Activated T-cell treated with anti-CD3 and anti-CD28 coated beads, Interleukin-2, amount 50 U/mL, for 72 hours (primary cell): ENCODE data around the gene ANTXR2. TPM values are rescaled to one million over a fixed set of nuclear protein-coding genes. Genes with fewer than 3 reads are reported as not detected.

Experiments used
- ATAC-seq, 2 donors: fragments of 150-1000 bp; cut with Tn5 transposase; replicated peaks in 1 of 2; 2 replicates each; pipeline ENCODE4 v1.10.0; 2021; ENCODE audit warnings: moderate library complexity in 2 of 2, mild to moderate bottlenecking in 1 of 2
- DNase-seq, 2 donors: peaks; one replicate each; pipeline ENCODE4 v3.0.0; 2021 to 2022; ENCODE audit warnings: mixed read lengths in 1 of 2
- H3K27ac Mint-ChIP-seq: one replicate; pipeline ENCODE4 v1.8.0; 2022; ENCODE audit warnings: mild to moderate bottlenecking, moderate library complexity, mixed read lengths
- H3K27me3 Mint-ChIP-seq: one replicate; pipeline ENCODE4 v1.8.0; 2022; ENCODE audit warnings: low read depth, mixed read lengths
- H3K36me3 Mint-ChIP-seq, 2 donors: one replicate each; pipeline ENCODE4 v1.8.0; 2022; ENCODE audit warnings: mixed read lengths in 2 of 2, mild to moderate bottlenecking in 1 of 2; ENCODE audit not compliant: insufficient read depth in 2 of 2
- H3K4me1 Mint-ChIP-seq: one replicate; pipeline ENCODE4 v1.8.0; 2022; ENCODE audit warnings: low read depth, mixed read lengths
- H3K4me3 Mint-ChIP-seq, 2 donors: one replicate each; pipeline ENCODE4 v1.8.0; 2022; ENCODE audit warnings: mild to moderate bottlenecking in 2 of 2, mixed read lengths in 2 of 2, moderate library complexity in 2 of 2
- H3K9me3 Mint-ChIP-seq, 2 donors: one replicate each; pipeline ENCODE4 v1.8.0; 2022; ENCODE audit warnings: mixed read lengths in 2 of 2
- total RNA-seq, 2 donors: library from RNA; stranded (reverse); gene quantifications; one replicate each; pipeline ENCODE4 v1.2.3, GENCODE V29; 2022

Gene ANTXR2
- total RNA-seq, 2 donors from 2014 or later, result 6.7 to 12.4 TPM

GRCh38 chr4:80101071-80101791 is 28.2 kb upstream of the ANTXR2 start:
- peaks cover 0 to 2% of the 10 kb centered on the region in 2 donors for H3K36me3 Mint-ChIP-seq
- ATAC-seq, result peak in 1 of 2 donors; percentile 32
- H3K4me3 Mint-ChIP-seq, result no peak overlapping the region

GRCh38 chr4:80099671-80100070 is 26.6 kb upstream of the ANTXR2 start:
- H3K4me3 Mint-ChIP-seq, result no peak overlapping the region
- DNase-seq (no peak), ATAC-seq (no peak)
- no peaks in the 10 kb centered on the region for H3K9me3 Mint-ChIP-seq
- H3K27me3 Mint-ChIP-seq, result peaks cover 26% of the 10 kb centered on the region
- peaks cover 12% of the 10 kb centered on the region for H3K4me1 Mint-ChIP-seq
- H3K36me3 Mint-ChIP-seq, result no peaks in the 10 kb centered on the region
- H3K27ac Mint-ChIP-seq, result no peak overlapping the region

More at GRCh38 chr4:80101071-80101791, 28.2 kb upstream of the ANTXR2 start:
- no peaks in the 10 kb centered on the region for H3K9me3 Mint-ChIP-seq
- no peak for DNase-seq
- no peak overlapping the region for H3K27ac Mint-ChIP-seq
- H3K4me1 Mint-ChIP-seq, result peaks cover 12% of the 10 kb centered on the region
- peaks cover 16% of the 10 kb centered on the region for H3K27me3 Mint-ChIP-seq

GRCh38 chr4:80098635-80099034 is 25.6 kb upstream of the ANTXR2 start:
- H3K4me3 Mint-ChIP-seq, result no peak overlapping the region
- H3K27ac Mint-ChIP-seq, result no peak overlapping the region
- no peak for DNase-seq
- H3K36me3 Mint-ChIP-seq, result no peaks in the 10 kb centered on the region
- H3K4me1 Mint-ChIP-seq, result peaks cover 12% of the 10 kb centered on the region
- no peak for ATAC-seq
- H3K27me3 Mint-ChIP-seq, result peaks cover 26% of the 10 kb centered on the region
- no peaks in the 10 kb centered on the region for H3K9me3 Mint-ChIP-seq

GRCh38 chr4:80097400-80098177 is 24.6 kb upstream of the ANTXR2 start:
- H3K27me3 Mint-ChIP-seq, result peaks cover 26% of the 10 kb centered on the region
- H3K27ac Mint-ChIP-seq, result no peak overlapping the region
- ATAC-seq (no peak), DNase-seq (no peak)
- no peak overlapping the region for H3K4me3 Mint-ChIP-seq
- H3K9me3 Mint-ChIP-seq, result no peaks in the 10 kb centered on the region
- no peaks in the 10 kb centered on the region for H3K36me3 Mint-ChIP-seq
- H3K4me1 Mint-ChIP-seq, result peaks cover 15% of the 10 kb centered on the region

GRCh38 chr4:80096175-80096850 is 23.3 kb upstream of the ANTXR2 start:
- no peaks in the 10 kb centered on the region for H3K9me3 Mint-ChIP-seq
- peaks cover 26% of the 10 kb centered on the region for H3K27me3 Mint-ChIP-seq

GRCh38 chr4:80094191-80094590 is 21.2 kb upstream of the ANTXR2 start:
- no peak overlapping the region for H3K27ac Mint-ChIP-seq
- peaks cover 13% of the 10 kb centered on the region for H3K4me1 Mint-ChIP-seq
- no peak overlapping the region for H3K4me3 Mint-ChIP-seq
- no peak for DNase-seq
- peaks cover 26% of the 10 kb centered on the region for H3K27me3 Mint-ChIP-seq
- H3K36me3 Mint-ChIP-seq, result no peaks in the 10 kb centered on the region
- ATAC-seq, result no peak
- H3K9me3 Mint-ChIP-seq, result no peaks in the 10 kb centered on the region

More at GRCh38 chr4:80096175-80096850, 23.3 kb upstream of the ANTXR2 start:
- H3K27ac Mint-ChIP-seq, result no peak overlapping the region
- H3K36me3 Mint-ChIP-seq, result no peaks in the 10 kb centered on the region
- H3K4me3 Mint-ChIP-seq, result no peak overlapping the region
- peaks cover 16% of the 10 kb centered on the region for H3K4me1 Mint-ChIP-seq
- no peak for DNase-seq
- no peak for ATAC-seq

- Mint-ChIP-seq H3K4me1 (peaks cover 13% of the 10 kb centered on the region), H3K27me3 (peaks cover 23% of the 10 kb centered on the region), H3K27ac (no peak overlapping the region), H3K9me3 (no peaks in the 10 kb centered on the region), H3K36me3 (no peaks in the 10 kb centered on the region), H3K4me3 (no peak overlapping the region)
- no peak for ATAC-seq
- DNase-seq, result no peak
Observed at GRCh38 chr4:80093563-80093962, 20.5 kb upstream of the ANTXR2 start.

- Mint-ChIP-seq H3K27ac (no peak overlapping the region), H3K4me1 (peaks cover 13% of the 10 kb centered on the region)
Observed at GRCh38 chr4:80092847-80093246, 19.8 kb upstream of the ANTXR2 start.

GRCh38 chr4:80092088-80092487 is 19.1 kb upstream of the ANTXR2 start:
- peak; percentile 62 to 80 for ATAC-seq
- DNase-seq, result no peak
- peak overlapping the region; percentile 24 for H3K27ac Mint-ChIP-seq
- H3K9me3 Mint-ChIP-seq, result no peaks in the 10 kb centered on the region
- peaks cover 13% of the 10 kb centered on the region for H3K4me1 Mint-ChIP-seq
- H3K27me3 Mint-ChIP-seq, result peaks cover 13% of the 10 kb centered on the region
- no peaks in the 10 kb centered on the region for H3K36me3 Mint-ChIP-seq
- H3K4me3 Mint-ChIP-seq, result no peak overlapping the region

More at GRCh38 chr4:80092847-80093246, 19.8 kb upstream of the ANTXR2 start:
- Mint-ChIP-seq H3K4me3 (no peak overlapping the region), H3K36me3 (no peaks in the 10 kb centered on the region), H3K27me3 (peaks cover 16% of the 10 kb centered on the region), H3K9me3 (no peaks in the 10 kb centered on the region)
- DNase-seq (no peak), ATAC-seq (no peak)

- peaks cover 16% of the 10 kb centered on the region for H3K27me3 Mint-ChIP-seq
- H3K36me3 Mint-ChIP-seq, result no peaks in the 10 kb centered on the region
- DNase-seq (no peak), ATAC-seq (peak; percentile 13 to 30)
- H3K9me3 Mint-ChIP-seq, result no peaks in the 10 kb centered on the region
- peaks cover 13% of the 10 kb centered on the region for H3K4me1 Mint-ChIP-seq
- no peak overlapping the region for H3K4me3 Mint-ChIP-seq
- peak overlapping the region; percentile 24 for H3K27ac Mint-ChIP-seq
Observed at GRCh38 chr4:80091688-80092087, 18.7 kb upstream of the ANTXR2 start.

GRCh38 chr4:80091184-80091583 is 18.2 kb upstream of the ANTXR2 start:
- no peak overlapping the region for H3K4me3 Mint-ChIP-seq
- no peak for DNase-seq
- H3K36me3 Mint-ChIP-seq, result no peaks in the 10 kb centered on the region
- no peaks in the 10 kb centered on the region for H3K9me3 Mint-ChIP-seq
- H3K27me3 Mint-ChIP-seq, result peaks cover 18% of the 10 kb centered on the region
- H3K27ac Mint-ChIP-seq, result no peak overlapping the region
- peaks cover 13% of the 10 kb centered on the region for H3K4me1 Mint-ChIP-seq
- no peak for ATAC-seq

GRCh38 chr4:80090090-80090489 is 17.1 kb upstream of the ANTXR2 start:
- Mint-ChIP-seq H3K27me3 (peaks cover 12% of the 10 kb centered on the region), H3K9me3 (no peaks in the 10 kb centered on the region), H3K4me3 (no peak overlapping the region), H3K4me1 (peaks cover 13% of the 10 kb centered on the region), H3K27ac (no peak overlapping the region), H3K36me3 (no peaks in the 10 kb centered on the region)
- no peak for ATAC-seq
- no peak for DNase-seq

GRCh38 chr4:80088471-80088870 is 15.4 kb upstream of the ANTXR2 start:
- H3K4me3 Mint-ChIP-seq, result no peak overlapping the region
- peaks cover 13% of the 10 kb centered on the region for H3K4me1 Mint-ChIP-seq
- ATAC-seq, result no peak

More at GRCh38 chr4:80088471-80088870, 15.4 kb upstream of the ANTXR2 start:
- Mint-ChIP-seq H3K36me3 (no peaks in the 10 kb centered on the region), H3K27me3 (peaks cover 9% of the 10 kb centered on the region), H3K27ac (no peak overlapping the region), H3K9me3 (no peaks in the 10 kb centered on the region)
- no peak for DNase-seq
